DND-41 (cell line): ENCODE data around the gene EML5.

Experiments
- ATAC-seq: fragments of 200-7000 bp; cut with Tn5 transposase; 3 replicates; pipeline ENCODE4 v1.9.1; 2021; ENCODE audit warnings: low read depth; ENCODE audit not compliant: insufficient read depth
- DNase-seq: peaks from one replicate; pipeline ENCODE4 v3.0.0-alpha.2; 2020
- H2AFZ ChIP-seq: 2 replicates; pipeline ENCODE4 v1.6.0; 2012; ENCODE audit warnings: low read depth, low read length
- H3K27ac ChIP-seq: 2 replicates; pipeline ENCODE4 v1.5.1; 2012; ENCODE audit warnings: low read length, inconsistent platforms
- H3K27me3 ChIP-seq: fragments of 200-600 bp; sonication (generic); 2 replicates; pipeline ENCODE4 v1.6.0; 2012; ENCODE audit warnings: low read length, mild to moderate bottlenecking, inconsistent platforms; ENCODE audit not compliant: insufficient read depth, poor library complexity
- H3K36me3 ChIP-seq: 2 replicates; pipeline ENCODE4 v1.5.1; 2012; ENCODE audit warnings: low read length, inconsistent platforms; ENCODE audit not compliant: insufficient read depth
- H3K4me1 ChIP-seq: 2 replicates; pipeline ENCODE4 v1.5.1; 2012; ENCODE audit warnings: mild to moderate bottlenecking, low read length; ENCODE audit not compliant: insufficient read depth
- H3K4me2 ChIP-seq: 2 replicates; pipeline ENCODE4 v1.6.0; 2012; ENCODE audit warnings: mild to moderate bottlenecking, moderate library complexity, low read length, inconsistent platforms; ENCODE audit not compliant: insufficient read depth
- H3K4me3 ChIP-seq, 2 experiments: fragments of 200-600 bp in 1 of 2; shearing (Covaris generic) in 1 of 2; 2 replicates each; pipeline ENCODE4 v1.5.1; 2012 to 2016; ENCODE audit warnings: inconsistent platforms in 2 of 2, low read length in 2 of 2, mild to moderate bottlenecking in 2 of 2, low read depth in 1 of 2, moderate library complexity in 1 of 2
- H3K79me2 ChIP-seq: 2 replicates; pipeline ENCODE4 v1.6.0; 2012; ENCODE audit warnings: low read length, inconsistent platforms; ENCODE audit not compliant: insufficient read depth
- H3K9ac ChIP-seq: 2 replicates; pipeline ENCODE4 v1.6.0; 2012; ENCODE audit warnings: low read depth, mild to moderate bottlenecking, inconsistent platforms, low read length, moderate library complexity
- H3K9me3 ChIP-seq: 2 replicates; pipeline ENCODE4 v1.5.1; 2012; ENCODE audit warnings: low read length, moderate library complexity, mild to moderate bottlenecking, inconsistent platforms; ENCODE audit not compliant: insufficient read depth, severe bottlenecking
- H4K20me1 ChIP-seq: 2 replicates; pipeline ENCODE4 v1.6.0; 2012; ENCODE audit warnings: low read length; ENCODE audit not compliant: insufficient read depth
- CTCF ChIP-seq: IDR thresholded peaks from 2 replicates; pipeline ENCODE4 v1.5.1; 2012; ENCODE audit warnings: borderline replicate concordance, low read length, moderate library complexity, mild to moderate bottlenecking; ENCODE audit not compliant: poor library complexity, severe bottlenecking; ENCODE audit errors: extremely low read depth
- EZH2 ChIP-seq: IDR thresholded peaks from 3 replicates; pipeline ENCODE4 v1.6.1; 2012; ENCODE audit warnings: borderline replicate concordance, low read depth, mild to moderate bottlenecking, moderate library complexity, low read length, inconsistent platforms; ENCODE audit not compliant: severe bottlenecking

EML5 gene

GRCh38 chr14:88749139-88749538 lies 43.6 kb downstream of the EML5 start:
- TF ChIP-seq CTCF (no peak), EZH2 (no peak)
- Histone ChIP-seq H3K27me3 (no peaks in the 10 kb centered on the region), H3K4me1 (no peaks in the 10 kb centered on the region), H2AFZ (no peak overlapping the region), H3K4me3 (no peak overlapping the region), H3K9me3 (no peaks in the 10 kb centered on the region), H4K20me1 (no peaks in the 10 kb centered on the region), H3K9ac (no peak overlapping the region), H3K36me3 (no peaks in the 10 kb centered on the region), H3K79me2 (no peaks in the 10 kb centered on the region), H3K27ac (no peak overlapping the region), H3K4me2 (no peak overlapping the region)
- ATAC-seq (no peak), DNase-seq (no peak)

DNA sequence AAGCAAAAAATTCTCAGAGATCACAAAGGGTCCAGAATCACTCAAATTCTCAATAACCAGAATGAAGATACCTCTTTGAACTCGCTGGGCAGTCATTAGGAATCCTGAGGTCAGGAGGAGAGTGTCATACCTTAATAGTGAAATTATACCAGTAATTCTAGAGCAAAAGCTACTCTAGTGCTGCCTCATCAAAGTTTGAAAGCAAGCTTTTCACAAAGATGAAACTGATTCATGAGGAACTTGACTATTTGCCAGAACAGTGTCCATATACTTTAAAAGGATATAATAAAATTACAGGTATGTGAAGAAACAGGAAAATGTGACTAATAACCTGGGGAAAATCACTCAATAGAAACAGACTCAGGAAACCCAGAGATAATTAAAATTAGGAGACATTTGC lies 44.5 kb downstream of the EML5 start:
- Histone ChIP-seq H3K36me3 (no peaks in the 10 kb centered on the region), H3K27ac (no peak overlapping the region), H3K27me3 (no peaks in the 10 kb centered on the region), H3K4me3 (no peak overlapping the region), H3K79me2 (no peaks in the 10 kb centered on the region), H4K20me1 (no peaks in the 10 kb centered on the region), H3K4me2 (no peak overlapping the region), H3K9me3 (no peaks in the 10 kb centered on the region), H2AFZ (no peak overlapping the region), H3K9ac (no peak overlapping the region), H3K4me1 (no peaks in the 10 kb centered on the region)
- no peak for TF ChIP-seq CTCF
- no peak for TF ChIP-seq EZH2
- no peak for ATAC-seq
- no peak for DNase-seq

- Histone ChIP-seq H3K27me3 (no peaks in the 10 kb centered on the region), H3K9me3 (no peaks in the 10 kb centered on the region), H3K4me2 (no peak overlapping the region), H3K4me3 (no peak overlapping the region), H3K9ac (no peak overlapping the region), H3K36me3 (no peaks in the 10 kb centered on the region), H4K20me1 (no peaks in the 10 kb centered on the region), H3K27ac (no peak overlapping the region), H2AFZ (no peak overlapping the region), H3K79me2 (no peaks in the 10 kb centered on the region), H3K4me1 (no peaks in the 10 kb centered on the region)
- TF ChIP-seq EZH2 (no peak), CTCF (no peak)
- no peak for ATAC-seq
- DNase-seq, result no peak
Observed at GRCh38 chr14:88746052-88746451, 46.7 kb downstream of the EML5 start.

DNA sequence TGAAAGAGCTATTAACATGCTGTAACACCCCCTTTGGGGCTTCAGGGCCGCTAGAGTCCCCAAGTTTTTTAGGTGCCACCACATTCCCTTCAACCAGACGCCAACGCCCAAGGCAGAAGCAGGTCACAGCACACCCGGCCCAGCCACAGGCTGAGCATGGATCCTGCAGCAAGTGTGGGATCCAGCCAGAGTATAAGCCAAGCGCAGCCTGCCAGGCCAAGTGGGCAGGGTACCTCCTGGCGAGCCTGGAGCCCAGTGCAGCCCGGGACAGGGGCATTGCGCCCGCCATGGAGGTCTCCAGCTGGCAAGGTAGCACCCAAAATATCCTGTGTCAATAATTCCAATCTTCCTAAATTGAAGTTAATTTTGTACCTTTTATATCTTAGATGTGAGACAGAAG lies 55.5 kb downstream of the EML5 start:
- no peak overlapping the region for H3K27ac ChIP-seq

More for the DNA sequence above, 55.5 kb downstream of the EML5 start:
- ATAC-seq, result no peak
- TF ChIP-seq EZH2, result no peak
- no peak for TF ChIP-seq CTCF
- H3K36me3 ChIP-seq, result peaks cover 25% of the 10 kb centered on the region
- no peaks in the 10 kb centered on the region for H3K4me1 ChIP-seq
- no peaks in the 10 kb centered on the region for H3K27me3 ChIP-seq
- H3K9ac ChIP-seq, result no peak overlapping the region
- no peak overlapping the region for H3K4me2 ChIP-seq
- DNase-seq, result no peak
- no peaks in the 10 kb centered on the region for H3K79me2 ChIP-seq
- H3K9me3 ChIP-seq, result no peaks in the 10 kb centered on the region
- no peak overlapping the region for H3K4me3 ChIP-seq
- H2AFZ ChIP-seq, result no peak overlapping the region
- no peaks in the 10 kb centered on the region for H4K20me1 ChIP-seq
